ENCODE measurements around the gene SYT1.

Gene SYT1

DNA sequence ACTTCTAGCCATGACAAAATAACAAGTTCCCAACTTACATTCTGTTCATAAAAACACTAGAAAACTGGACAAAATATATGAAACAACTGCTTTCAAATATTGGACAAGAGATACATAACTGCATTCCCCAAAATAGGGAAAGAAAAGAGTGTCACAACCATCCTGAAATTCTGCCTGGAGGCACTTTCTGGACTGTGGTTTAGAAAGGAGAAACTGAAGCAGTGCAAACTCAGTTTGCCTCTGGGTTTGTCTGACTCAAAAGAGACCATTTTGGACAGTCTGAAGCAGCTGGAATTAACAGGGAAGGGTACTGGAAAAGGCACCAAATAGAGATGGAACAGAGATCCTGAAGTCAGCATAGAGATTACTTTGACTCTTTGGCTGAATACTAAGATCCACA, 11.3 kb upstream of the SYT1 start:
- no peak for DNase-seq (ENCODE audit: low read depth)
- no peak overlapping the region for H3K4me3 ChIP-seq (ENCODE audit: low read depth, low read length)
- TF ChIP-seq, protein P1, sequence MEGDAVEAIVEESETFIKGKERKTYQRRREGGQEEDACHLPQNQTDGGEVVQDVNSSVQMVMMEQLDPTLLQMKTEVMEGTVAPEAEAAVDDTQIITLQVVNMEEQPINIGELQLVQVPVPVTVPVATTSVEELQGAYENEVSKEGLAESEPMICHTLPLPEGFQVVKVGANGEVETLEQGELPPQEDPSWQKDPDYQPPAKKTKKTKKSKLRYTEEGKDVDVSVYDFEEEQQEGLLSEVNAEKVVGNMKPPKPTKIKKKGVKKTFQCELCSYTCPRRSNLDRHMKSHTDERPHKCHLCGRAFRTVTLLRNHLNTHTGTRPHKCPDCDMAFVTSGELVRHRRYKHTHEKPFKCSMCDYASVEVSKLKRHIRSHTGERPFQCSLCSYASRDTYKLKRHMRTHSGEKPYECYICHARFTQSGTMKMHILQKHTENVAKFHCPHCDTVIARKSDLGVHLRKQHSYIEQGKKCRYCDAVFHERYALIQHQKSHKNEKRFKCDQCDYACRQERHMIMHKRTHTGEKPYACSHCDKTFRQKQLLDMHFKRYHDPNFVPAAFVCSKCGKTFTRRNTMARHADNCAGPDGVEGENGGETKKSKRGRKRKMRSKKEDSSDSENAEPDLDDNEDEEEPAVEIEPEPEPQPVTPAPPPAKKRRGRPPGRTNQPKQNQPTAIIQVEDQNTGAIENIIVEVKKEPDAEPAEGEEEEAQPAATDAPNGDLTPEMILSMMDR (IDR thresholded peaks at IDR 0.05; ENCODE audit: low read depth, low read length, missing control alignments), result no peak
- in situ Hi-C loops (cut with HindIII; ENCODE audit: low sequenced_read_pairs), result no loop called here

DNA sequence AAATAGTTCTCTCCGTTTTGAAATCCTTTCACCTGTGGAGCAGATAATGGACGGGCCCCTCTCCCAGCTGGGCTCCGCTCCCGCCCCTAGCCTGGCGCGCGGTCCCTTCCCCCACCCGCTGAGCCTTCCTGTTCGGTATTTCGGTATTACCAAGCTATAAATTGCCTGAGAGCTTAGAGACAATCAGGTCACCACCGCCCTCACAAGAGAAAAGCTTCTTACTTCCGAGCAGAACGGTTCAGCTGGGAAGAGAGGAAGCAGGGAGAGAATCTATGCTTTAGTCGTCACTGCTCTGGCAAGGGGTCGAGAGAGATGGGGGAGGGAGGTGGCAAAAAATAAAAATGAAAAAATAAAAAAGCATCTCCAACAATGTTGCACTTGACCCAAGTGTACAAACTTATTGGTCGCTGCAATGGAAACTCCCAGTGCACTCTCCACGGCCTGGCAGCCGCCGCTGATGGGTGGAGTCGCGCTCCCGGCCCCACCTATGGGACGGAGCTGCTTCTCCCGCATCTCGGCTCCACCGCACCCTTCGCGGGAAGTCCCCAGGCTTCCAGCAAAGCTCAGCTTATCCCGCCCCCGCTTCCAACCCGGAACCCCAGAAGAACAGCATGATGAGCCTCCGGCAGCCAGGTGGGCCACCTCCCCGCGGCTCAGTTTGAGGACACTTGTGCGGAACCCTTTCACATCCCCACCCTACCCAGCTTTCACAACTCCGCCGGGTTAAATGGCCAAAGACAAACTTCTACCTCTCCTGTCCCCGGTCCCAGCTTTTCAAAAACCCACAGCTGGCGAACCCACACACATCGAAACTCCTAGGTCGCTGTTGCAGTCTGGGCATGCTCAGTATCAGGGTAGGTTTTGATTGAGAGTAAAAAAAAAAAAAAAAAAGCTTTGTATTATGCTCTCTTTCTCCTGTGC, 832 bp upstream of the SYT1 start:
- H3K4me3 ChIP-seq (ENCODE audit: low read depth, low read length), result peak overlapping the region; percentile 92
- TF ChIP-seq, protein P1 (IDR thresholded peaks at IDR 0.05; ENCODE audit: low read depth, low read length, missing control alignments), result no peak
- peak; percentile 24 for DNase-seq (ENCODE audit: low read depth)
- in situ Hi-C loops (cut with HindIII; ENCODE audit: low sequenced_read_pairs), result no loop called here

DNA sequence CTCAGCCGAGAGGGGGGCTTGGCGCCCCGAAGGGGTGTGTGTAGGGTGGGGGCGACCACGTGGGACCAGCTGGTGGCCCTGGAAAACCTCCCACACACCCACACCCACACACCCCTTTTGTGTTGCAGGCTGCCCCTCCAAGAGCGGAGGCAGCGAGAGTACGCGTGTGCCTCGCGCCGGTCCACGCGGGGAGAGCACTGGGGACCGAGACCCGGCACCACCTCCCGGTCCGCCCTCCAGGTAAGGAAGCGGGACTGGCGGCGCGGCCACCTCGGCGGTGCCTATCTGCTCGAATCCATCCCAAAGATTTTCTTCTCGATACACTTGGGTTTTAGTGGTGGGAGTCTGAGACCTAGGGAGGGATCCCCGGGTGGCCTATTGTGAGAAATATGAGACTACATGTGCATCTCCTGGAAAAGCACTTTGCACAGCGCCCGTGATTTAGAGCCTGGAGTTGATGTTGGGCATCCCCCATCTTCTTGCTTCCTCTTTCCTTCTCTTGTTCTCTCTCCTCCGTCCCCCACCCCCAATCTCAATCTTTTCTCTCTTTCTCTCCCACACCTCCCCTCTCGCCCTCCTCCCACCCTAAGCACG, 393 bp downstream of the SYT1 start:
- TF ChIP-seq, protein P1 (IDR thresholded peaks at IDR 0.05; ENCODE audit: low read depth, low read length, missing control alignments), result no peak
- in situ Hi-C loops (cut with HindIII; ENCODE audit: low sequenced_read_pairs), result no loop called here
- no peak for DNase-seq (ENCODE audit: low read depth)
- H3K4me3 ChIP-seq (ENCODE audit: low read depth, low read length), result peak overlapping the region; percentile 92

DNA sequence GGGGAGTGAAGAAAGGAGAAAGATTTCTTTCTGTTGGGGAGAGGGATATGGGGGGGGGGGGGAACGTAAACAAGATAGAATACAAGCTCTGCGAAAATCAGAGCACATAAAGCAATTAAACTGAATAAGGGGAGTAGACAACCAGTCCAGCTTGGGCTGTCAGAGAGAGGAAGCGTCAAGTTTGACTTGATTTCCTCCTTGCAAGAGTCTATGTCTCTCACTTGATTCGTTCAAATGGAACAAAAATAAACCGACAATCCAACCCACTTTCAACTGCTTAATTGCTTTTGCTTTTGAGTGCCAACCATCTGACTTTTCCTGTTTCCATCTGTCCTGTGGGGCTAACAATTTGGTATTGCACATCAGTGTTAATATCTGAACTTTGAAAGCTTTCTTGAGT, 942 bp downstream of the SYT1 start:
- in situ Hi-C loops (cut with HindIII; ENCODE audit: low sequenced_read_pairs), result no loop called here
- TF ChIP-seq, protein P1 (IDR thresholded peaks at IDR 0.05; ENCODE audit: low read depth, low read length, missing control alignments), result no peak
- DNase-seq (ENCODE audit: low read depth), result no peak
- H3K4me3 ChIP-seq (ENCODE audit: low read depth, low read length), result peak overlapping the region; percentile 92

DNA sequence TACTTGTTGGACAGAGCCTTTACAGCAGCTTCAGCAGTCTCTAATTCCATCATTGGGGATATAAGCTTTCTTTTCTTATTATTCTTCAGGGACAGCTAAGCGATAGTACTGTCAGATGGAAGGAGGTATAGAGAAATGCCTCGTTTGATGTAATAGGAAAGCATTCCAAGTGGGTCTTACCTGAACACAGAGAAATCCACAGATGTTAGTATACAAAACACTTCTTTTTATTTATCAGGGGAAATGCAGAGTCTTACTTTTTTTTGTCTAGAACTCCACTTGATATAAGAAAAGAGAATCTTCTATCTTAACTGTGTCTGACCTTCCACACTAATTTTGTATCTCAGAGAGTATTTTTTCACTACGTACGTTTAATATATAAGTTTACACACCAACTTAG, 1.9 kb downstream of the SYT1 start:
- TF ChIP-seq, protein P1 (IDR thresholded peaks at IDR 0.05; ENCODE audit: low read depth, low read length, missing control alignments), result no peak
- no peak for DNase-seq (ENCODE audit: low read depth)
- in situ Hi-C loops (cut with HindIII; ENCODE audit: low sequenced_read_pairs), result no loop called here
- no peak overlapping the region for H3K4me3 ChIP-seq (ENCODE audit: low read depth, low read length)

DNA sequence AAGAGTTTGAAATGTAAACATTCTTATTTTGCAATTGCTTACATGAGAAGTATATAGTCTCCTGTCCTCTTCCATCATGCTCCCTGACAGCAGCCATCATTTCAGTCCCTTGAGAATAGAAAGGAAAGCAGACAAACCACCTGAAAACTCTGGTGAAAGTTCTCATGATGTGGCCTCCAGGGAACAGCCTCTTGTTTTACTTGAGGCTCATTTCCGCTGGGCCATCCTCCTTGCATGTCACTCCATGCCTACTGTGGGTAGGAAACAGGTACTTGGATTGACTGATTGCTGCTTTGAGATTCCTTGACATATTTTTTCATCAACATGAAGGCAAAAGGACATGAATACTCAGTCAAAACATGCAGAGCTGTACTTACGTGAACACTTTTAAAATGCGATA, 6.0 kb downstream of the SYT1 start:
- DNase-seq (ENCODE audit: low read depth), result no peak
- no peak overlapping the region for H3K4me3 ChIP-seq (ENCODE audit: low read depth, low read length)
- TF ChIP-seq, protein P1 (IDR thresholded peaks at IDR 0.05; ENCODE audit: low read depth, low read length, missing control alignments), result no peak
- in situ Hi-C loops (cut with HindIII; ENCODE audit: low sequenced_read_pairs), result no loop called here

All from astrocyte of the cerebellum (primary cell).